Ishikawa (cell line): ENCODE results near the gene RECK.

Source experiments
- CEBPB ChIP-seq: IDR thresholded peaks from 2 replicates; pipeline ENCODE4 v1.6.1; 2012
- CREB1 ChIP-seq: IDR thresholded peaks from 2 replicates; pipeline ENCODE4 v1.6.1; 2012; ENCODE audit warnings: low read depth
- EGR1 ChIP-seq: IDR thresholded peaks from 2 replicates; pipeline ENCODE4 v1.6.1; 2012
- EP300 ChIP-seq: IDR thresholded peaks from 2 replicates; pipeline ENCODE4 v1.6.1; 2012; ENCODE audit warnings: borderline replicate concordance
- FOXM1 ChIP-seq: IDR thresholded peaks from 2 replicates; pipeline ENCODE4 v1.6.1; 2012; ENCODE audit warnings: low read depth, borderline replicate concordance
- MAX ChIP-seq: IDR thresholded peaks from 2 replicates; pipeline ENCODE4 v1.6.1; 2012
- NFIC ChIP-seq: IDR thresholded peaks from 2 replicates; pipeline ENCODE4 v1.6.1; 2012
- RAD21 ChIP-seq: IDR thresholded peaks from 2 replicates; pipeline ENCODE4 v1.6.1; 2012; ENCODE audit warnings: low read depth
- REST ChIP-seq: IDR thresholded peaks from 2 replicates; pipeline ENCODE4 v1.6.1; 2012; ENCODE audit warnings: low read depth, mild to moderate bottlenecking
- TAF1 ChIP-seq: IDR thresholded peaks from 2 replicates; pipeline ENCODE4 v1.6.1; 2012; ENCODE audit warnings: low read depth, mild to moderate bottlenecking
- TCF12 ChIP-seq: IDR thresholded peaks from 2 replicates; pipeline ENCODE4 v1.6.1; 2012; ENCODE audit warnings: low read depth
- TEAD4 ChIP-seq: IDR thresholded peaks from 2 replicates; pipeline ENCODE4 v1.6.1; 2012
- USF1 ChIP-seq: IDR thresholded peaks from 2 replicates; pipeline ENCODE4 v1.6.1; 2012
- YY1 ChIP-seq: IDR thresholded peaks from 2 replicates; pipeline ENCODE4 v1.6.1; 2012; ENCODE audit warnings: low read depth
- ZBTB7A ChIP-seq: IDR thresholded peaks from 2 replicates; pipeline ENCODE4 v1.6.1; 2012; ENCODE audit warnings: low read depth

Gene RECK

GRCh38 chr9:36154331-36154952, 117.7 kb downstream of the RECK start:
- TF ChIP-seq REST (no peak), RAD21 (no peak), YY1 (no peak), USF1 (no peak), TCF12 (no peak), TAF1 (no peak), NFIC (no peak), FOXM1 (no peak), CEBPB (no peak), CREB1 (no peak), TEAD4 (no peak), ZBTB7A (no peak), EGR1 (no peak)

- TF ChIP-seq EP300 (no peak), MAX (no peak), NFIC (no peak), TAF1 (no peak), CEBPB (no peak), TCF12 (no peak), ZBTB7A (no peak), USF1 (no peak), FOXM1 (no peak), CREB1 (no peak), EGR1 (no peak), YY1 (no peak), RAD21 (no peak), REST (no peak), TEAD4 (no peak)
Observed at GRCh38 chr9:36156116-36156515, 119.4 kb downstream of the RECK start.

GRCh38 chr9:36158122-36158521, 121.4 kb downstream of the RECK start:
- no peak for TF ChIP-seq FOXM1
- TF ChIP-seq ZBTB7A = no peak
- no peak for TF ChIP-seq TAF1
- TF ChIP-seq EGR1 = no peak
- no peak for TF ChIP-seq CREB1
- no peak for TF ChIP-seq CEBPB
- TF ChIP-seq EP300 = no peak
- no peak for TF ChIP-seq NFIC
- no peak for TF ChIP-seq TCF12
- no peak for TF ChIP-seq USF1
- TF ChIP-seq MAX = no peak

GRCh38 chr9:36158917-36159316, 122.2 kb downstream of the RECK start:
- no peak for TF ChIP-seq ZBTB7A
- no peak for TF ChIP-seq YY1
- no peak for TF ChIP-seq TCF12
- no peak for TF ChIP-seq MAX

GRCh38 chr9:36161187-36161586, 124.5 kb downstream of the RECK start:
- no peak for TF ChIP-seq NFIC

GRCh38 chr9:36162211-36162738, 125.6 kb downstream of the RECK start:
- no peak for TF ChIP-seq MAX
- TF ChIP-seq TCF12 = no peak
- TF ChIP-seq CEBPB = no peak
- TF ChIP-seq EGR1 = no peak
- no peak for TF ChIP-seq FOXM1
- TF ChIP-seq REST = no peak
- no peak for TF ChIP-seq NFIC
- no peak for TF ChIP-seq TEAD4
